Stomach smooth muscle (tissue), 2 donors: Measurements from ENCODE around the gene SPIRE2.
"Not testable (repeated sequence)": the region's sequence is repeated elsewhere in the genome, so short reads cannot be mapped to it uniquely, and the experiment has no call there.

Experiments
- H3K27ac ChIP-seq: one replicate; pipeline ENCODE4 v1.7.0; 2013; ENCODE audit warnings: mild to moderate bottlenecking, low read length, inconsistent platforms
- H3K27me3 ChIP-seq, 2 donors: one replicate each; pipeline ENCODE4 v1.7.0; 2013; ENCODE audit warnings: low read length in 2 of 2; ENCODE audit not compliant: insufficient read depth in 2 of 2, control insufficient read depth in 1 of 2
- H3K36me3 ChIP-seq, 2 donors: one replicate each; pipeline ENCODE4 v1.7.0; 2013; ENCODE audit warnings: low read length in 2 of 2; ENCODE audit not compliant: control insufficient read depth in 2 of 2, insufficient read depth in 2 of 2
- H3K4me1 ChIP-seq: one replicate; pipeline ENCODE4 v1.7.0; 2013; ENCODE audit warnings: low read length; ENCODE audit not compliant: control insufficient read depth, insufficient read depth
- H3K4me3 ChIP-seq, 2 donors: one replicate each; pipeline ENCODE4 v1.7.0; 2013; ENCODE audit warnings: low read length in 2 of 2
- H3K9ac ChIP-seq, 2 donors: one replicate each; pipeline ENCODE4 v1.7.0; 2013; ENCODE audit warnings: low read length in 2 of 2, mild to moderate bottlenecking in 1 of 2
- H3K9me3 ChIP-seq, 2 donors: one replicate each; pipeline ENCODE4 v1.7.0; 2013; ENCODE audit warnings: low read length in 2 of 2; ENCODE audit not compliant: control insufficient read depth in 2 of 2
- donor health status: healthy.
- donor health status: Pancreatic carcinoma.

SPIRE2 gene

DNA sequence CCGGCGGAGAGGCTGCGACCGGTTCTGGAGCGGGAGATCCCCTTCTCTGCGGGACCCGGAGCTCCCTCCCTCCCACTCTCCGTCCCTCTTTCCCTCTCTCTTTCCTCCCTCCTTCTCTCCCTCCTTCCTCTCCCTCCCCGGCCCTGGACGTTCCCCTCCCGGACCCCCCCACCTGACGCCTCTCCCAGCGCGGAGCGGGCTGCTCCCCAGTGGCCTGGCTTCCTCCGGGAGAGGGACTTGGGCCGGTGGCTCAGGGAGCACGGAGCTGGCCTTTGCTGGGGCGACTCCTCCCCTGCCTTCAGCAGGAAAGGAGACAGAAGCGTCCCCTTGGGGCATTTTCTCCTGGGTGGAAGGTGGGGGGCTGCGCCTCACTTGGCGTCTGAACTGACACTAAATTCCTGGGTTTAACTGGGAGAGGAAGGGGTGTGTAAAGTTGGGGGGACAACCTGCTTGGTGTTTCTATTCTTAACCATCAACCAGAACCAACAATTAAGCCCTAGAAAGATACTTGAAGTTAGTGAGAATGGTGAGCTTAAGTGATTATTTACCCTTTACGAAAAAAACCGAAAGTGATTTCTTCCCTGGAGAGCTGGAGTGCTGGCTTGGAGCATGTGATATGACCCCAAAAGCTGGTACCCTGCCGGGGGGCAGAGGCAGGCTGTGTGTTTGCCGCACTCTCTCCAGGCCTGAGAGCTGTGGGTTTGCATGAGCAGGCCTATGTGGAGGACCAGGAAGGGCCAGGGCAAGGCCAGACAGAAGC lies 775 bp downstream of the SPIRE2 start:
- no peaks in the 10 kb centered on the region for H3K9me3 ChIP-seq
- peaks cover 14% of the 10 kb centered on the region for H3K4me1 ChIP-seq
- H3K27ac ChIP-seq = no peak overlapping the region
- H3K4me3 ChIP-seq = peak overlapping the region; percentile 45 to 49
- no peaks in the 10 kb centered on the region for H3K36me3 ChIP-seq
- H3K27me3 ChIP-seq = no peaks in the 10 kb centered on the region
- no peak overlapping the region for H3K9ac ChIP-seq

DNA sequence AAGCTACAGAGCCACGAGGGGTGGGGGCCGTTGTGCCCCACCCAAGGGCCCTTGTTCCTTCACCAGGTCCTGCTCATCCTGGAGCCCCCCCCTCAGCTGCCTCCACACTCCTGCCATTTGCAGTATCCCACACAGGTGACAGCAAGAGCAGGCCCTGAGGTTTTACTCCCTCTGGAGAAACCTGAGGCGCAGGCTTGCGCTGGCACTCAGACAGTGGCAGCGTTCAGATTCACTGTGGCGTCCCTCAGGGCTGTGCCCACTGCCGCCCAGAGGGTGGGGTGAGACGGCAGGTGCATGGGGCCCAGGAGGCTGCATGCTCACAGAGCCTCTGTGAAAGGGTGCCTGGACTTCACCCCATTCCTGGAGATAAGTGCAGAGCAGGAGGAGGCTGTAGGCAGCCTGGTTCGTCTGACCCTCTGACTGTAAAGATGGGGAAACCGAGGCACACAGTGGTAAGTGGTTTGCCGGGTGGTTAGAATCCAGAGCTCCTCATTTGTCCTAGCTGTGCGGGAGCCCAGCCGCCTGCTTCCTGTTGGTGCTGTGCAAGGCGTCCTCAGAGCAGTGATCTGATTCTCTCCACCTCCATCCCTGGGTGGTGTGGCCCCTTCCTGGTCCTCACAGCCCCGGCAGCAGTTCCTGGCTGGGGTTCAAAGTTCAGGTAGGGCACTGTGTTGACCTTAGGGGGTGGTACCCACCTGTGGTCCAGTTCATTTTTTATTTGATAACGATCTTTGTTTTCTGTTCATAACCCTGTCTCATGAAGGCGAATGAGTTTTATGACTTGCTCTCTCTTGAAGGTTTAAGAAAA lies 1.6 kb downstream of the SPIRE2 start:
- H3K4me3 ChIP-seq = no peak overlapping the region
- no peaks in the 10 kb centered on the region for H3K9me3 ChIP-seq
- no peak overlapping the region for H3K9ac ChIP-seq
- no peaks in the 10 kb centered on the region for H3K36me3 ChIP-seq
- H3K27ac ChIP-seq = no peak overlapping the region
- H3K4me1 ChIP-seq = peaks cover 14% of the 10 kb centered on the region
- no peaks in the 10 kb centered on the region for H3K27me3 ChIP-seq

DNA sequence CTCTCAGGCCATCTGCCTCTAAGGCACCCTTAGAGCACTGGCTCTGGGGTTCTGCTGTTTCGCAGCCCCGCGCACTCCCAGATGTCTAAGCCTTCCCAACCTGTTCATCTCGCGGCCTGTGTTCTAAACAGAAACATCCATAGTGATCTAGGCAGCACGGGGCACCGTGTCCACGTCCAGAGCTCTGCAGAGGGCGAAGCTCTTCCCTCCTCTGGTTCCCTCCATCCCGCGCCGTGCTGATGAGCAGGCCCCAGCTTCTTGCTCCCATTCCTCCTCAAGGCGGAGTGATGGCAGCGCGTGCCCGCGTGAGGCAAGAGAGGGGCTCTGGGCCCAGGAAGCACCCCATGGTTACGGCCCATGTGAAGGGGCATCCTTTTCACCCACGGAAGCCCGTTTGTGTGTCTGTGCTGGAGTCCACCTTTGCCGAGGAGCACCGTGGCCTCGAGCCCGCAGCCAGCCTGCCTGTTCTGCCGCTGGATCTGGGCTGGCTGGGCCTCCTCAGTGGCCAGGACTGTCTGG lies 3.6 kb downstream of the SPIRE2 start:
- Histone ChIP-seq H3K27me3 (no peaks in the 10 kb centered on the region), H3K27ac (no peak overlapping the region), H3K4me3 (no peak overlapping the region), H3K36me3 (no peaks in the 10 kb centered on the region), H3K9me3 (no peaks in the 10 kb centered on the region), H3K9ac (no peak overlapping the region), H3K4me1 (peaks cover 14% of the 10 kb centered on the region)

DNA sequence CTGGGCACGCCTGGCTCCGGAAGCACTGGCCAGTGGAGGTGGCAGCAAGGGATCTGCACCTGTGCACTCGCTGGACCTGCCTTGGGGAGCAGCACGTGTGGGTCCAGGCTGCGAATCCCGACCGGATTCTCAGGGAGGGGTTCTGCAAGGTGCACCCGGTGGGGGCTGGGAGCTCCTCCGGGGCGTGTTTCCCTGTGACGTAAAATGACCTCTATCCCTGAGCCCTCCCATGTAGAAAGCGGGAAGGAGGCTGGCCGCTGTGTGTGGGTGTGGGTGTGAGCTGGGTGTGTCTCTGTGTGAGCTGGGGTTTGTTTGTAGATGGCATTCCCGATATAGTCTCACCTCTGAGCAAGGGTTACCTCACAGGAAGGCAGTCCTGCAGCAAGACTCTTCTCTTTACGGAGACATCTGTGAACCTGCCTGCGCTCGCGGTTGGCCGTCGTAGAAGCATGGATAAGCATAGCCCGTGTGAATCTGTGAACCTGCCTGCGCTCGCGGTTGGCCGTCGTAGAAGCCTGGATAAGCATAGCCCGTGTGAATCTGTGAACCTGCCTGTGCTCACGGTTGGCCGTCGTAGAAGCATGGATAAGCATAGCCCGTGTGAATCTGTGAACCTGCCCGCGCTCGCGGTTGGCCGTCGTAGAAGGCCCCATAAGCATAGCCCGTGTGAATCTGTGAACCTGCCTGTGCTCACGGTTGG lies 5.5 kb downstream of the SPIRE2 start:
- not testable (repeated sequence) for H3K4me1 ChIP-seq, H3K4me3 ChIP-seq, H3K27ac ChIP-seq, H3K9ac ChIP-seq, H3K27me3 ChIP-seq, H3K36me3 ChIP-seq, H3K9me3 ChIP-seq

DNA sequence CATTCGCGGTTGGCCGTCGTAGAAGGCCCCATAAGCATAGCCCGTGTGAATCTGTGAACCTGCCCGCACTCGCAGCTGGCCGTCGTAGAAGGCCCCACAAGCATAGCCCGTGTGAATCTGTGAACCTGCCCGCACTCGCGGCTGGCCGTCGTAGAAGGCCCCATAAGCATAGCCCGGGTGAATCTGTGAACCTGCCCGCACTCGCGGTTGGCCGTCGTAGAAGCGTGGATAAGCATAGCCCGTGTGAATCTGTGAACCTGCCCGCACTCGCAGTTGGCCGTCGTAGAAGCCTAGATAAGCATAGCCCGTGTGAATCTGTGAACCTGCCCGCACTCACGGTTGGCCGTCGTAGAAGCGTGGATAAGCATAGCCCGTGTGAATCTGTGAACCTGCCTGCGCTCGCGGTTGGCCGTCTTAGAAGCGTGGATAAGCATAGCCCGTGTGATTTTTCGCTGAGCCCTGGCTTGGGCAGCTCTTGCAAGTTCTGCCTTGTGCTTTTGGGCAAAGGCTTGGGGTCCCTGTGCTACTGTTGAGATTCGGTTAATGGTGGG lies 6.6 kb downstream of the SPIRE2 start:
- H3K9ac ChIP-seq, H3K36me3 ChIP-seq, H3K27me3 ChIP-seq, H3K4me3 ChIP-seq, H3K4me1 ChIP-seq, H3K27ac ChIP-seq, H3K9me3 ChIP-seq: not testable (repeated sequence)

DNA sequence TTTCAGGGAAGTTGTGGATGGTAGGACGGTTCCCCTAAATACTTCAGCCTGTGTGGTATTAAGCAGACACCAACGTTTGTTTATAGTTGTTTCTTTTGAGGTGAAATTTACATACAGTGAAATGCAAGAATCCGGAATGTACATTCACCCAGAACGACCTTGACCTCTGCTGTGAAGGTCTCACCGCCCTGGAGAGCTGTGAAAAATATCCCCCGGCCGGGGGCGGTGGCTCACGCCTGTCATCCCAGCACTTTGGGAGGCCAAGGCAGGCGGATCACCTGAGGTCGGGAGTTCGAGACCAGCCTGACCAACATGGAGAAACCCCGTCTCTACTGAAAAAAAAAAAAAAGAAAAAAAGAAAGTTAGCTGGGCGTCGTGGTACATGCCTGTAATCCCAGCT lies 8.2 kb downstream of the SPIRE2 start:
- H3K9ac ChIP-seq, H3K4me3 ChIP-seq, H3K4me1 ChIP-seq, H3K27ac ChIP-seq, H3K27me3 ChIP-seq, H3K36me3 ChIP-seq, H3K9me3 ChIP-seq: not testable (repeated sequence)

DNA sequence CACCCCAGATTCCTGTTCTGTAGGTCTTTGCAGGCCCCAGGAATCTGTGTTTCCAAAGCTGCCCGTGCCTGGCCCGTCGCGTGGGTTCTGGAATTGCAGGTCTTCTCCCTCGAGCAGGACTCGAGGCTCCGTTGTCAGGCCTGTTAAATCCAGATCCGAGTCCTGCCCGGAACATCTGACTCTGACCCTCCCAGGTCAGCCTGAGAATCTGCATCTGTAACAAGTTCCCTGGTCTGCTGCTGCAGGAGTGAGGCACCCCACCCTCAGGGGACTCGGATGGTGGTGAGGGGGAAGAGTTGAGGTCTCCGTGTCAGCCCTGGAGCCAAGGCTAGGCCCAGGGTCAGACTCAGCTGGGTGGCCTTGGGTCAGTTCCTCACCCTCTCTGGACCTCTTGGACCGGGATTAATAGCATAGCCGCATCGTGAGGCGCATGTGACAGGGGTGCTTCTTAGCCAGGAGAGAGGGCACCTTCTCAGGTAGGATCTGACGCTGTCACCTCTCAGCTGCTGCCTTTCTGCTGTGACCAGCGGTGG lies 8.8 kb downstream of the SPIRE2 start:
- no peak overlapping the region for H3K9ac ChIP-seq
- no peak overlapping the region for H3K27ac ChIP-seq
- no peaks in the 10 kb centered on the region for H3K9me3 ChIP-seq
- H3K4me1 ChIP-seq = peaks cover 3% of the 10 kb centered on the region
- H3K4me3 ChIP-seq = no peak overlapping the region
- no peaks in the 10 kb centered on the region for H3K36me3 ChIP-seq
- no peaks in the 10 kb centered on the region for H3K27me3 ChIP-seq

DNA sequence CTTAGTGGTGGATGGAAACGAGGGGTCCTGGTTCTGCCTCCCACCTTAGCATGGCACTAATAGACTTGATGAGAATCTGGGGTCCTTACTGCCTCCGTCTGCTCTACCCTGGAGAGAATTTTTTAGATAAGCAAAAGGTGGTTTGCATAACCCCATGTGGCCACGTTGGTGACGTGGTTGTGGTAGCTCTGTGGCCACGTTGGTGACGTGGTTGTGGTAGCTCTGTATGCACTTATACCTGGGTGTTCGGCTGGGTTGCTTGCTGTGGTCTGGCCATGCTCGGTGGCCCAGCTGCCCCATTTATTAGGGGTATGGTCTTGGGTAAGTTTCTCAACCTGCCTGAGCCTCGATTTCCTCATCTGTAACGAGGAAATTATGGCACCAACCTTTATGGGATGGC lies 13.0 kb downstream of the SPIRE2 start:
- Histone ChIP-seq H3K36me3 (no peaks in the 10 kb centered on the region), H3K27me3 (no peaks in the 10 kb centered on the region), H3K27ac (no peak overlapping the region), H3K9me3 (no peaks in the 10 kb centered on the region), H3K9ac (no peak overlapping the region), H3K4me3 (no peak overlapping the region), H3K4me1 (peaks cover 3% of the 10 kb centered on the region)

DNA sequence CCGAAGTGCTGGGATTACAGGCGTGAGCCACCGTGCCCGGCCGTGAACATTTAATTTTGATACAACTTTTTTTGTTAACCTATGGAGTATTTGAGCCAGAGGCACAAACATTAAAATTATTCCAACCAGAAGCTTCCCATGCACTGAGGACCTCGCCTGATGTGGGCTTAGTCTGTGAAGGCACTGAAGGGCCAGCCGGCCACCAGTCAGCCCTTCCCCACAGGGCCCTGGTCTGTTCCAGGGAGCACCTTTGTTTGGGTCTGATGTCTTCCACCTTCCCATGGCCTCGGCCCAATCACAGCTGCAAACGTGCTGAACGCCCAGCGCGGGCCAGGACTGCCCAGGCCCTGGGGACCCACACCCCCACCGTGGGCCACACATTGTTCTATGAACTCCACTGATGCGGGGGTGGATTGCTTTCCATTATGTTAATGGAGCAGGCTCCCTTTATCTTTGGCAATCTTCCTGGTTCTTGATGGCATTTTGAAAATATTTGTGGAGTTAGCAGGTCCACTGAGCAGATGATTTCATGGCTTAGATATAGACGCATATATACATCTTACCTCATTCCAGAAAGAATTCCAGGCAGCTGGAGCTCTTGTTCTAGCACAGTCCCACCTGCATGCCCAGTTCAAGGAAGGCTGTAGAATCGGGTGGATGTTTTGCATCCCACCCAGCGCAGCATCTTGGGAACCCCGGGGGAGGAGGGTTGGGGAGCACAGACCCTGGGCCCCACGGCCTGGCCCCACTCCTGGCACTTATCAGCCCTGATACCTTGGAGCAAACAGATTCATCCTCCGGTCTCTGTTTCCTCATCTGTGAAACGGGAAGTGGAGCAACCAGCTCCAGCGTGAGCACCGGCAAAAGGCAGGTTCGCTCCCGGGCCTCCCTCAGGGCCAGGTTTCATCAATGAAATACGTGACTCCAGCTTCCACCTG lies 14.5 kb downstream of the SPIRE2 start:
- no peaks in the 10 kb centered on the region for H3K36me3 ChIP-seq
- no peaks in the 10 kb centered on the region for H3K9me3 ChIP-seq
- H3K27me3 ChIP-seq = no peaks in the 10 kb centered on the region
- H3K4me3 ChIP-seq = no peak overlapping the region
- H3K27ac ChIP-seq = no peak overlapping the region
- H3K9ac ChIP-seq = no peak overlapping the region
- H3K4me1 ChIP-seq = no peaks in the 10 kb centered on the region
